Mucosa of descending colon (tissue), 3 donors: Measurements from ENCODE around the gene ITGB5. TPM values are rescaled to one million over a fixed set of nuclear protein-coding genes. Genes with fewer than 3 reads are reported as not detected.

Experiments
- ATAC-seq: fragments of 200-7000 bp; cut with Tn5 transposase; one replicate; pipeline ENCODE4 v1.9.1; 2020; ENCODE audit warnings: mild to moderate bottlenecking, moderate library complexity
- DNase-seq, 3 donors: peaks; one replicate each; pipeline ENCODE4 v3.0.0-alpha.2; 2020
- H3K36me3 ChIP-seq: fragments of 200-600 bp; one replicate; pipeline ENCODE4 v1.8.0; 2021; ENCODE audit warnings: low read depth, mild to moderate bottlenecking
- H3K4me1 ChIP-seq: fragments of 200-600 bp; one replicate; pipeline ENCODE4 v1.8.0; 2021; ENCODE audit warnings: low read depth, mild to moderate bottlenecking
- H3K4me3 ChIP-seq: fragments of 200-600 bp; one replicate; pipeline ENCODE4 v1.8.0; 2021; ENCODE audit warnings: mild to moderate bottlenecking
- H3K9me3 ChIP-seq: fragments of 200-600 bp; one replicate; pipeline ENCODE4 v1.8.0; 2021; ENCODE audit warnings: mild to moderate bottlenecking
- CTCF ChIP-seq: fragments of 200-600 bp; IDR thresholded peaks from one replicate; pipeline ENCODE4 v1.8.0; 2022; ENCODE audit warnings: antibody characterized with exemption, mild to moderate bottlenecking
- intact Hi-C, 2 donors: fragments of 100-400 bp; cut with DNase I in 1 of 2; cut with micrococcal nuclease in 1 of 2; formaldehyde crosslinking; loops; one replicate each; pipeline versions ENCODE4 v1.11.0 to v1.11.1; 2022; cut with DNase I, micrococcal nuclease
- total RNA-seq, 3 donors: library from RNA; stranded (reverse); fragmentation: NEBNext Ultra II Directional in 2 of 3; extraction: Animal tissue kit (Norgen Biotek cat#: 25700) in 2 of 3; gene quantifications; one replicate each; pipeline versions ENCODE4 v1.2.1 to v1.2.4, GENCODE V29; 2021 to 2023
- donor health status: DM: no; HTN: no; CAD: no; lungs with moderate emphysema.
- donor health status: DM: no; HTN: no; CAD: no.
- donor health status: DM: no; HTN: yes; CAD: no.

ITGB5 gene
- total RNA-seq, 3 donors from 2014 or later, result 67.9 to 102 (median 69.6) TPM

DNA sequence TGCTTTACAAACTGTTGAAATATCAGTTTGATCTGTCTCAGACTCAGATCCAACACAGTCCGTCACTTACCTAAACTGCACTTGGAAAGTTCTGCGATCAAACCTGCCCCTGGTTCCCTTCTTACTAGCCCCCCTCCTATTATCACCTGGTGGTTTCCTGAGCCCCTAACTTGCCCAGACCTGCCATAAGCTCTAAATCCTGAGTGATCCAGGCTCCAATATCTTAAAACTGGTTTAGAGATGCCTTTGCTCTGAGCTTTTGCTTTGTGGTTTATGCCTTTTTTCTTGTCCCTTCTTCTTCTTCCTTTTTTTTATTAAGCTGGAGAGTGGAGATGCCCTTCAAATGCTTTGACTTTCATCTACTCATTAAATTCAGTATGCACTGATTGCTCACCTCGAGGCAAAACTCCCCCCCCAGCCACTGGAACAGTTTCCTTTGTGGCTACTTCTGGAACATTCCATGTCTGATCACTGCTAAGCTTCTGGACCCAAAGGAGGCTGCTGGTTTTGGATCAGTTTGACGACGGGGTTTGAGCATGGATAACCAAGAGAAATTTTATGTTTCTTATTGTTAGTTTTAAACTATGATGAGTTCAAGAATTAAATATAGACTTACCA, 3.5 kb upstream of the ITGB5 start:
- no peaks in the 10 kb centered on the region for H3K9me3 ChIP-seq
- no peak for ATAC-seq
- peaks cover 3% of the 10 kb centered on the region for H3K4me1 ChIP-seq
- DNase-seq, result no peak
- no peaks in the 10 kb centered on the region for H3K36me3 ChIP-seq
- H3K4me3 ChIP-seq, result no peak overlapping the region
- intact Hi-C loops, result no loop called here
- TF ChIP-seq CTCF, result no peak

- no peak for TF ChIP-seq CTCF
- DNase-seq, result no peak
- peaks cover 3% of the 10 kb centered on the region for H3K4me1 ChIP-seq
- H3K9me3 ChIP-seq, result no peaks in the 10 kb centered on the region
- H3K4me3 ChIP-seq, result no peak overlapping the region
- H3K36me3 ChIP-seq, result no peaks in the 10 kb centered on the region
- intact Hi-C loops, result no loop called here
- no peak for ATAC-seq
Measured at GRCh38 chr3:124888482-124889441, 1.6 kb upstream of the ITGB5 start.

- DNase-seq (no peak), ATAC-seq (no peak)
- H3K4me3 ChIP-seq, result no peak overlapping the region
- peaks cover 3% of the 10 kb centered on the region for H3K4me1 ChIP-seq
- no peak for TF ChIP-seq CTCF
- intact Hi-C loops, result no loop called here
- H3K9me3 ChIP-seq, result no peaks in the 10 kb centered on the region
- H3K36me3 ChIP-seq, result no peaks in the 10 kb centered on the region
Measured at GRCh38 chr3:124887932-124888298, 750 bp upstream of the ITGB5 start.

GRCh38 chr3:124886168-124887056, 753 bp downstream of the ITGB5 start:
- TF ChIP-seq CTCF, result no peak
- intact Hi-C loops, result no loop called here
- Histone ChIP-seq H3K4me3 (peak overlapping the region; percentile 40), H3K9me3 (no peaks in the 10 kb centered on the region), H3K4me1 (peaks cover 3% of the 10 kb centered on the region), H3K36me3 (no peaks in the 10 kb centered on the region)
- ATAC-seq, result peak; percentile 82
- peak; percentile 66 to 82 (median 73) for DNase-seq

GRCh38 chr3:124885466-124886167, 1.5 kb downstream of the ITGB5 start:
- Histone ChIP-seq H3K36me3 (no peaks in the 10 kb centered on the region), H3K4me1 (peaks cover 3% of the 10 kb centered on the region), H3K9me3 (no peaks in the 10 kb centered on the region), H3K4me3 (no peak overlapping the region)
- TF ChIP-seq CTCF, result no peak
- DNase-seq, result no peak
- no peak for ATAC-seq
- intact Hi-C loops, result no loop called here
